GM19467 (cell line): ENCODE results near the gene ZNF688.
"Not testable (repeated sequence)": the region's sequence is repeated elsewhere in the genome, so short reads cannot be mapped to it uniquely, and the experiment has no call there.

Experiments
- ATAC-seq: cut with Tn5 transposase; IDR thresholded peaks from one replicate; pipeline ENCODE4 v1.9.1; 2021; ENCODE audit warnings: mild to moderate bottlenecking, moderate library complexity; ENCODE audit not compliant: unreplicated experiment

ZNF688 gene

DNA sequence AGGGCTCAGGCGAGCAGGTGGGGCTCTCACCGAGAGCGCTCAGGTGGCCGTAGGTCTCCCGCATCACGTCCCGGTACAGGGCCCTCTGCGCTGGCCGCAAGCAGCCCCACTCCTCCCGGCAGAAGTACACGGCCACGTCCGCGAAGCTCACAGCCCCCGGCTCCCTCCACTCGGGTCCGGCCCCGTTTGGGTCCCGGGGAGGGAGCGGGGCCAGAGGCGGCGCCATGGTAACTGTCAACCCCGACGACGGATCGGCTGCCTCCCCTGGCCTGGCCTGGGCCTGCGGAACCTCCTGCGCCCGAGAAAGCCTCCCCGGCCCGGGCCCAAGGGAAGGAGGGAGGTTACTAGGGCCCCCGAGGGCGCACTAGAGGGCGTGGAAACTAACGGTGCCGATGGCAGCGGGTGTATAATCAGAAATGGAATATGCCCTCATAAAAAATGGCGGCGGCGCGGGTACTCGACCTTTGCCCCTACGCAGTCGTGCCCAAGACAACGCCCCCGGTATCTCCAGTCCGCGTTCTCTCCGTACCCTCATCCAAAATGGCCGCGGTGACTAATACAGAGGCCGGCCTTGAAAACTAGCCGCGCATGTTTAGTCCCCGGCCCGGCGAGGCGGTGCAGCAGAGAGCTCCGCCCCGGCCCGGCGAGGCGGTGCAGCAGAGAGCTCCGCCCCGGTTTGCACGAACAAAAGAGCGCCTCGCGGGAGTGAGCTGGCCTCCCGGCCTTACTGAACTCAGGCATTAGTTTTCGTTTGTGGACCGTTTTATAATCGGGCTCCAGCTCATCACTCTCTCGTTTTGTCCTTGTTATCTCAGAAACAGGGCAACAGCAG is 13.3 kb downstream of the ZNF688 start, which contains the start of gene ZNF764:
ZNF764 (minus strand) TSS at position 418 of the 832 bp plus-strand sequence; CDS start at position 226, 192 bp downstream.
- ATAC-seq = peak; percentile 90

DNA sequence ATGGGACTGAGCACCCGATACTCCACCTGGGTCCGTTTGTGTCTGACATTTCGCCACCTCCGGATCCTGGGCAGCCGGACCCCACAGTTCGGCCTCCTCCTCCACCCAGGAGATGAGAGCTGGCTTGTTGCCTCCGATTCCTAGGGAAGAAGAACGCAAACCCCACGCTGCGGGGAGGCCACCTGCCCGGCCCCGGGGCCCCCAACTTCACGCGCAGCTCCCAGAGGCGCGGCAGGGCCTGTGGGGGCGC is 13.9 kb downstream of the ZNF688 start:
- no peak for ATAC-seq

DNA sequence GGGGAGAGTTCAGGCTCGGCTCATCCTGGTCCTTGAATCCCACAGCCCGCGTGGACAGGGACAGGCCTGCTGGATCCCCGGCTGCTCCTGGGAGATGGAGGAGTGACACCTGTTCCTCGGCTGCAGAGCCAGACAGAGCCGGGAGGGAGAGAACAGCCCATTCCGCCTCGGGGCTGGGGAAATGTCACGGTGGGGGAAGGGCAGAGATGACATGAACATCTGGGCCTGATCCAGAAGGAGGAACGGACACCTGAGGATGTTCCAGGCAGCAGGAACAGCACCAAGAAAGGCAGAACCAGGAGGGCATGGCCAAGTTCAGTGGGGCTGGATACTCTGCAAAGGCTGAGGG is 15.4 kb downstream of the ZNF688 start:
- ATAC-seq = no peak

DNA sequence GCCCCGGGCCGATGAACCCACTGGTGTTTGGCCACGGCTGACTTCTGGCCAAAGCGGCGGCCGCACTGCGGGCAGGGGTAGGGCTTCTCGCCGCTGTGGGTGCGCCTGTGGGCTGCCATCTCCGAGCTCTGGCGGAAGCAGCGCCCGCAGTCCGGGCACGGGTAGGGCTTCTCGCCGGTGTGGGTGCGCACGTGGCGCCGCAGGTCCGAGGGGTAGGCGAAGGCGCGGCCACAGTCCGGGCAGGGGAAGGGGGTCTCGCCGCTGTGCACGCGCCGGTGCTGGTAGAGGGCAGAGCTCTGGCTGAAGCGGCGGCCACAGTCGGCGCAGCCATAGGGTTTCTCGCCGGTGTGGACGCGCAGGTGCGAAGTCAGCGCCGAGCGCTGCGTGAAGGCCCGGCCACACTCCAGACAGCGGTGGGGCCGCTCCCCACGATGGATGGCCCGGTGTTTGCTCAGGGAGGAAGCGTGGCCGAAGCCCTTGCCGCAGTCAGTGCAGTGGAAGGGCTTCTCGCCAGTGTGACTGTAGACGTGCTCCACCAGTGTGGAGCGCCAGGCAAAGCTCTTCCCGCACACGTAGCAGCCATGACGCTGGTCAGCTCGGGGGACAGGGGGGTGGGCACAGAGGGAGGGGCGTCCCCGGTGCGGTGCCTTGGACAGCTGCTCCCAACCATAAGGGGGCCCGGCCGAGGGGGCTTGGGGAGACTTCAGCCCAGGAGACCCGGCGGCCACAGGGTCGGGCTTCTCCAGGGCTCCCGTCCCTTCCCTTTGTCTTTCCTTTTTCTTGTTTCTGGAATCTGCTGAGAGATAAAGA is 16.0 kb downstream of the ZNF688 start:
- ATAC-seq = no peak

DNA sequence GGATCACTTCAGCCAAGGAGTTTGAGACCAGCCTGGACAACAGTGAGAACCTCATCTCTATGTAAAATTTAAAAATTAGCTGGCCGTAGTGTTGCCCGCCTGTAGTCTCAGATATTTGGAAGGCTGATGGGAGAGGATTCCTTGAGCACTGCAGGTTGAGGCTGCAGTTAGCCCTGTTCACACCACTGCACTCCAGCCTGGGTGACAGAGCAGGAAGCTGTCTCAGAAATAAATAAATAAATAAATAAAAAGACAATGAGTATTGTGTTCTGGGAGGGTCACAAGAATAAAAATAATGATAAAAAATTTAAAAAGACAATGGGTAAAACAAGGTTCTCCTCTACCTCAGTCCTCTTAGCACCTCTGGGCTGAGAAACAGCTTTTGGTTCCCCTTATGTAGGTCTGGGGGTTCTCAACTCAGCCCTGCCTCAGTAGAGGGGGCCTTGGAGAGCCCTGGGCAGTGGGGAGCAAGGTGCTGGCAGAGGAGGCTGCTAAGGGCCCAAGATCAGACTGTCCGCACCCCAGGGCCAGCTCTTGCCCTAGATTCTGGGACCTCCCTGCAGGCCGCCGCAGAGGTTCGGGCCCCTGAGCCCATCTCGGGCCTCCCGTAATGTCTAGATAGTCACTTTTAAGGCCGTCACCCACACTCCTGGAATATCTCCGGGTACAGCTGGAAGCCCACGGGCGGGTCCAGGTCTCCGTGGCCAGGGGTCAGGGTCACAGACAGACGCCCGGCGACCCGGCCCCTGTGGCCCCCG is 16.8 kb downstream of the ZNF688 start:
- no peak for ATAC-seq

DNA sequence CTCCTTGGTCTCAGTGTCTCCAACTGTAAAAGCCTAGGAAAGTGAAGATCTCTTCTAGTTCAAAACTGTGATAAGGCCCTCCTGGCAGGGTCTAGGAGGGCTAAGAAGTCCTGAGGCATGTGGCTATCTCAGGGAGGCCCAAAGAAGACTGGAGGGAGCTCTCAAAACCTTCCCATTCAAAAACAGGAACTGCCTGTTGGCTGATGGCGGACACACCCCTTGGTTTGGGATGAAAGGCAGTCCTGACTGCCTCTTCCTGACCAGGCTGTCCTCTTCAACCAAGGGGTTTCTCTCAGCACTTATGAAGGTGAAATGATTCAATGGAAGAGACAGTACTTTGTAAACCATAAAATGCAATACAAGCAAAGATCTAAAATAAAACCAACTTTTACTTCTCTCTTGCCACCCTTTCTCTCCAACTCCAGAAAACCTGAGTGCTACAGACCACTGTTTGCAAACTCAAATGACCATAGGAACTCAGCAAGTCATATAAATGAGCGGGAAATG is 18.1 kb downstream of the ZNF688 start:
- no peak for ATAC-seq

DNA sequence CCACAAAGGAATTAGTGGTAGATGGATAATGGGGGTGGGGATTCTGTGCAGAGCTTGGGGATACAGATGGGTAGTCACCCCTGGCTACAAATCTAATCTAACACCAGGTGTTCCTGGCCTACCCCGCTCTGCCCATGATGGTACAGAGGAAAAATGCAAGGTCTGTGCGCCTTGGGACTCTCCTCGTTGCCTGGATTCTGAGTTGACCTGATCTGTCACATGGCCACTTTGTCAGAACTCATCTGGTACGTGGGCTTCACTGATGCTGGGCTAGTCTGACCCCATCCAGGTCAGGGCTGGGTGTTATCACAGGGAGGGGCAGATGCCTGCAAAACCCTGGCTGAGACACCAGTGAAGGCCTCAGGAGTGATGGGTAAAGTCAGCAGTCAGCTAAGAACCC is 18.6 kb downstream of the ZNF688 start:
- ATAC-seq = no peak

DNA sequence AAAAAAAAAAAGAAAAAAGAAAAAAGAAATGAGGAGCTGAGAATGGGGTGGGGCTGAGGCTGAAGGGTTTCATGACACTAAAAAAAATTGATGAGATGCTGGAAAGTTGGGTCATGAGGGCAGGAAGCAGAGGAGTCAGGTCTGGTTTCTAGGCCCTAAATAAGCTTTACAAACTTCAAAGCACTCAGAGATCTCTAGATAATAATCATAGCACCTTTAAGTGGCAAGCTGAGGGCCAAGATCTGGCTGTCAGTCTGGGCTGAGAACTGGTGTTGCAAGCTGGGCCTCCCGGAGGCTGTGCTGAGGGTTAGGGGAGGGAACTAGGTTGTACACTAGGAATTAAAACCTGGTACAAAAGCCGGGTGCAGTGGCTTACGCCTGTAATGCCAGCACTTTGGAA is 19.7 kb downstream of the ZNF688 start:
- ATAC-seq = no peak

DNA sequence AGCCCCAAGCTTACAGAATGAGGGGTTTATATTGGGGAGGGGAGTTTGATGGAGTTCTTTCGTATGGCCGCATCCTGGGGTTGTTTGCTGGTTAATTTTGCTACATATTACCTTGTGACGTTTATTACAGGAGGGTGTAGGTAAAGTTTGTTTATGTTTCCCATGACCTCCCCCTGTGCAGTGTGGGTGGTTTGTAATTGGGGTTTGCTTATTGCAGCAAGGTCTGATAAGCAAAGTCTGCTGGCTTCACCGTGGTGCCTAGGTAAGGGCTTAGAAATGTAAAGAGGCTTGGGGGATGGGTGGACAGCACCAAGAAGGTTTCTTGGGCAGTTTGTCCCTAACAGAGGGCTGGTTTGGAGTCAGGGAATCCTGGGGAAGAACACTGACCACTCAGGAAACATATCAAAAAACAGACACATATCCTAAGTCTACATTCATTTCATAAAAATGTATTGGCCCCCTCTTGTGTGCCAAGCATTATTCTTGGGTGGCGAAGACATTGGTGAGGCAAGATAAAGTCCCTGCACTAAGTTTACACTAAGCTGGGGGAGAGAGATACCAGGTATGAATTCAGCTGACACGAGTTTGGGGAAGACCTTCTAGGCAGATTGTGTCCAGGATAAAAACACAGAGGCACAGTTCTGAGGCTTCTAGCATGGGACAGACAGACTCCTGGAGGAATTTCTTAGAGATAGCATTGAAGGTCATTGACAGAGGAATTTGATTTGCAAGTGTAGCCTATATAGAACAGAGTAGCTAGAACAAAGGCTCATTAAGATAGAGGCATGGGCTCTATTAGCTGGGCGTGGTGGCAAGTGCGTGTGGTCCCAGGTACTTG is 22.9 kb downstream of the ZNF688 start:
- no peak for ATAC-seq

DNA sequence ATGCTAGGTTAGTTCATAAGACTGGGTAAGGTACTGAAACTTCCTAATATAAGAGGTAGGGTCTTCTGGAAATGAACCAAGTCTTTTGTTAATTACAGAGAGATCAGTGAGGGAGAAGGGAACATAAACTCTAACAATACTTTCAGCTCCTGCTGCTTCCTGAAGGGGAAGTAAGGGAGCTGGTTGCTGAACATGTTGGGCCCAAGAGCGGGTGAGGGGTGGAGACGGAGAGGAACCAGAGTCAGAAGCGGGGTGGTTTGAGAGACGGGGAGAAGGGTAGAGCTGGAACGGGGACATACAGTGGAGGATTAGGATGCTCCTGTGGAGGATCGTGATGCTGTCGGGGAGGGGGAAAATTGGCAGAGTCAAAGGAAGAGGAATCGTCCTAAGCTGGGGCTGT is 25.4 kb downstream of the ZNF688 start:
- no peak for ATAC-seq

DNA sequence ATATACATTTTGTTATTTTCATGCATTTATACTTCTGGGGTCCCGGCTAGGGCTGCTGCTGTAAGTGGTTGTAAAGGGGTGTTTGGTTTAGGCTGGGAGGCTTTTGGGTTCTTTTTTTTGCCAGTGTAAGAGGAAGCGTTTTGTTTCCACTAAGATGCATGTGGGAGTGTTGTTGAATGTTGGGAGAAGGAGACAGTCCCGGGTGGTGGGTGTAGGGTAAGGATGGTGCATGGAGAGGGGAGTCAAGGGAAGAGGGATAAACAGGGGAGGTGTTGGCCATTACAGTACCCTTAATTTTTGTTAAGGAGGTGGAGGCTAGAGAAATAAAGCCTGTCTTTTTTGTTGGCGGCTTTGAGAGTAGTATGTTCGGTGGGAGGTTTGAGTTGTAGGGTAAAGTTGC is 28.4 kb downstream of the ZNF688 start:
- no peak for ATAC-seq

DNA sequence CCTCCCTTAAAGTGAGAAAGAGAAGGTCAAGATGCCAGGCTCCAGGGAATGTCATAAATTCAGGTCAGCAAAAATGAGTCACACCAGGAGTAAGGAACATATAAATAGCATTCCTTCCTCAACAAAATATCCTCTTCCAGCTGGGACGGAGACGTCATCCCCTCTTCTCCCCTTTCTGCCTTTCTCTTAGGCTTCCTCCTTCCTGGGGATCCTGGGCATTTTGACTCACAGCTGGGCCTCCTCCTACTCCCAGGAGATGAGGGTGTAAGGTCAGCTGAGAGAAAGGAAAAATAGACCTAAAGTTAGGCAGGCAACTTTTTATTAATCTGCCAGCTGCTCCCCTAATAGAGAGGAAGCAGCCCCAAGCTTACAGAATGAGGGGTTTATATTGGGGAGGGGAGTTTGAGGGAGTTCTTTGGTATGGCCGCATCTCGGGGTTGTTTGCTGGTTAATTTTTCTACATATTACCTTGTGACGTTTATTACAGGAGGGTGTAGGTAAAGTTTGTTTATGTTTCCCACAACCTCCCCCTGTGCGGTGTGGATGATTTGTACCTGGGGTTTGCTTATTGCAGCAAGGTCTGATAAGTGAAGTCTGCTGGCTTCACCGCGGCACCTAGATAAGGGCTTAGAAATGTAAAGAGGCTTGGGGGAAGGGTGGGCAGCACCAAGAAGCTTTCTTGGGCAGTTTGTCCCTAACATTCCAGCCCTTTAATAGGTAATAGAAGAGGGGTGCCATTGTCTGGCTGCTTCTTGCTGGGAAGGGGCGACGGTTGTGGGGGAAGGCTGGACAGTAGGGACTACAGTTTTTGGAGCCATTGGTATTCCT is 29.8 kb downstream of the ZNF688 start:
- no peak for ATAC-seq

DNA sequence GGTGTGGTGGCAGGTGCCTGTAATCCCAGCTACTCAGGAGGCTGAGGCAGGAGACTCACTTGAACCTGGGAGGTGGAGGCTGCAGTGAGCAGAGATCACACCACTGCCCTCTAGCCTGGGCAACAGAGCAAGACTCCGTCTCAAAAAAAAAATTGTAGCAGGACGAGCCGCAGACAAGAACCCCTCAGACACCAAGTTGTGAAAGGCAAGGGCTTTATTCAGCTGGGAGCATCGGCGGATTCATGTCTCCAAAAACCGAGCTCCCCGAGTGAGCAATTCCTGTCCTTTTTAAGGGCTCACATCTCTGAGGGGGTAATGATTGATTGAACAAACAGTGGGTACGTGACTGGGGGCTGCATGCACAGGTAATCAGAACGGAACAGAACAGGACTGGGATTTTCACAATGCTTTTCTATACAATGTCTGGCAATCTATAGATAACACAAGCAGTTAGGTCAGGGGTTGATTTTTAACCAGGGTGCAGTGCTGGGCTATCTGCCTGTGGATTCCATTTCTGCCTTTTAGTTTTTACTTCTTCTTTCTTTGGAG is 30.5 kb downstream of the ZNF688 start:
- ATAC-seq = not testable (repeated sequence)

DNA sequence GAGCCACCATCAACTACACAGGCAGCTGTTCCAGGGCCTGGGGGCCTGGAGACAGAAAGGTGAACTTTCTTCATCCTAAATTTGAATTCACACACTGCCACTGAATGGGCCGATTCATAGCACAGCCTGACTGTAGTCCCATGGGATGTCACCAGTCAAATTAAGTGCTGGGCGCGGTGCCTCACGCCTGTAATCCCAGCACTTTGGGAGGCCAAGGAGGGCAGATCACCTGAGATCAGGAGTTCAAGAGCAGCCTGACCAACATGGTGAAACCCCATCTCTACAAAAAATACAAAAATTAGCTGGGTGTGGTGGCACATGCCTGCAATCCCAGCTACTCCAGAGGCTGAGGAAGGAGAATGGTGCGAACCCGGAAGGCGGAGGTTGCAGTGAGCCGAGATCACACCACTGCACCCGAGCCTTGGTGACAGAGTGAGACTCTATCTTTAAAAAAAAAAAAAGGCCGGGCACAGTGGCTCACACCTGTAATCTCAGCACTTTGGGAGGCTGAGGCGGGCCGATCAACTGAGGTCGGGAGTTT is 31.5 kb downstream of the ZNF688 start:
- ATAC-seq = not testable (repeated sequence)

DNA sequence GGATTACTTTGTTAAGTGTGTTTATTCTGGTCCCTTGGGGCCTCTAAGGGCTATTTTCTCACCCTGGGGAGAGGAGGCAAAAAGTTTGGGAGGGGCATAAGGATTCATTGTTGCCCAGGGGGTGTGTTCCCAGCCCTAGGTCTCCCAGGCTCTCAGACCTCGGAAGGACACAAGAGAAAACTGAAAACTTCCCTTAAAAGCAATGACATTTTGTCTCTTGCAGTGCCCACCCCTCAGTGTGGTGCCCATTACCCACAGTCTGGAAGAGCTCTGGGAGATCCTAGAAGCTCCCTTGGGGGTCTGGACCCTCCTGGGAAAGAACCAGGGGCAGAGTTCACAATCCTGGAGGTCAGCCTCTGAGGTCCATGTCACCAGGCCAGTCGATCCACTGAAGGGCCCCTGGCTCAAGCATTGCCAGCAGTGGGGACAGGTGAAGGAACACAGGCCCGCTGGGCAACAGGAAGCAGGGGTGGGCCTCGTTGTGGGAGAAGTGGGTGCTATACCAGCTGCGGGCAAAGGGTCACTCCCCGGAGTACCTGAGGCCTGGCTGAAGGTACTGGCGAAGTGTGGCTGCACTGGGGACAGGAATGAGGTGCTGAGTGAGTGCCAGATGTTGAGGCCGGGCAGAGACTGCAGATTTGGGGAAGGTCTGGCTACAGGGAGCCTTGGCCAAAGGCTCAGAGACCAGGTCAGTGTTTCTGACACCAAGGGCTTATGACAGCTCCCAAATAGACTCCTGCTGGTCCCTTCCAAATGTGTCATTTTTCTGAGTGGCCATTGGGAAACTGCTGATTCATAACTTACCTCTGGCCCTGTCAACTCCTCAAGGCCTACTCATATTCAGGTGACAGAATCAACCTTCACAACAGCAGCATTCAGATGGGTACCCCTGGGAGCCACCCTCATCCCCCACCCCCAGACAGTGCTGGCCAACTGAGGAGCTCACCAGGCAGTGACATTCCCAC is 32.2 kb downstream of the ZNF688 start:
- ATAC-seq = no peak

DNA sequence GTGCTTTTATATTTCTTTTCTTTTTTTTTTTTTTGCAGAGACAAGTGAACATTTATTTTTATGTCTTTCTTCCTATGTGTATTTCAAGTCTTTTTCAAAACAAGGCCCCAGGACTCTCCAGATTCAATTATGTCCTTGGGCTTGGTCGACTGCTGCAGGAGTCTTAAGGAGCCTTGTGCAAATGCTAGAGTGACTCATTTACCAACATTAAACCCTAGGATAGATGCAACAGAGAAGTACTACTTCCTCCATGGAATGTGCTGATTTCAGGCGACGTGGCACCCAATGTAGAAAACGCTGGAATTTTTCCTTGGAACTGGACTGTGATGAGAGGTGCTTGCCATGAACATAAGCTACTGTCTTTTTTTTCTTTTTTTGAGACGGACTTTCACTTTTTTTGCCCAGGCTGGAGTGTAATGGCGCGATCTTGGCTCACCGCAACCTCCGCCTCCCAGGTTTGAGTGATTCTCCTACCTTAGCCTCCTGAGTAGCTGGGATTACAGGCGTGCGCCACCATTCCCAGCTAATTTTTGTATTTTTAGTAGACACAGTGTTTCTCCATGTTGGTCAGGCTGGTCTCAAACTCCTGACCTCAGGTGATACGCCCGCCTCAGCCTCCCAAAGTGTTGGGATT is 35.0 kb downstream of the ZNF688 start:
- ATAC-seq = not testable (repeated sequence)

DNA sequence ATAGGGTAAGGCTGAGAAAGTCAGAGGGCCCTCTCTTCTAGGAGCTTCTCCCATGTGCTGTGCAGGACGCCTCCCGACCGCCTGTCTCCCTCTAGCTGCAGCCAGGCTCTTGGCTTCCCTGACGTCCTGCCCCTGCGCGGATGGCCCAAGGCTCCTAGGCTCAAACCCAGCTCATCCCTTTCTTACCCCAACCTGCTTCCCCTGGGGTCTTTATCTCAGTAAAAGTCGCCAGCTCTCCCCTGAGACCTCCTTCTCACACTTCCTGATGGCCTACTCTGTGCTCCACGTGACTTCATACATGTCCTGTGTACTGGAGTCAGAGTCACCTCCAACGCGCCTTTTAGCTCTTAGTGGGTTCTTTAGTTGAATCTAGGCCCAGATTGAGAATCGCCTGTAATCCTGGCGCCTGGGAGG is 35.7 kb downstream of the ZNF688 start:
- peak; percentile 40 for ATAC-seq
